SK-N-SH (cell line): ENCODE results near the gene ITPRID1. TPM values are rescaled to one million over a fixed set of nuclear protein-coding genes. Genes with fewer than 3 reads are reported as not detected.

Experiments
- CTCF ChIA-PET: fragments of 300-600, 350-600 bp; formaldehyde crosslinking; extraction: SDS; loops from one replicate; lab custom pipeline; 2021; lab: Yijun Ruan, JAX
- POLR2A ChIA-PET: fragments of 350-600 bp; sonication (Branson Sonifier 250); formaldehyde crosslinking; extraction: SDS; loops from one replicate; lab custom pipeline; 2020; ENCODE audit warnings: antibody characterized with exemption, inconsistent platforms; lab: Yijun Ruan, JAX
- DNase-seq: peaks from one replicate; pipeline ENCODE4 v3.0.0; 2012
- H2AFZ ChIP-seq: fragments of 200-600 bp; sonication (generic); 2 replicates; pipeline ENCODE4 v1.8.1; 2016; ENCODE audit warnings: antibody characterized with exemption, mild to moderate bottlenecking, low read depth
- H3F3A ChIP-seq: fragments of 200-600 bp; sonication (generic); replicated peaks from 2 replicates; pipeline ENCODE3; 2016; ENCODE audit warnings: antibody characterized with exemption, mild to moderate bottlenecking; ENCODE audit not compliant: insufficient read depth
- H3K27ac ChIP-seq, 2 experiments: fragments of 200-500 bp in 1 of 2; fragments of 200-600 bp in 1 of 2; sonication (Bioruptor generic) in 1 of 2; sonication (generic), shearing (Covaris generic) in 1 of 2; 2 replicates each; pipeline versions ENCODE4 v1.5.1 to v1.6.1; 2014 to 2016; ENCODE audit warnings: low read depth in 2 of 2, inconsistent platforms in 1 of 2, low read length in 1 of 2, mild to moderate bottlenecking in 1 of 2, mixed read lengths in 1 of 2
- H3K27me3 ChIP-seq: fragments of 200-600 bp; sonication (generic), shearing (Covaris generic); 2 replicates; pipeline ENCODE4 v1.6.1; 2016; ENCODE audit warnings: mixed run types; ENCODE audit not compliant: insufficient read depth
- H3K36me3 ChIP-seq, 2 experiments: fragments of 200-500 bp in 1 of 2; fragments of 200-600 bp in 1 of 2; sonication (Bioruptor generic) in 1 of 2; sonication (generic) in 1 of 2; replicated peaks in 1 of 2; 2 replicates each; pipeline versions ENCODE3 to v1.5.1; 2014 to 2016; ENCODE audit warnings: low read length in 1 of 2, mild to moderate bottlenecking in 1 of 2; ENCODE audit not compliant: insufficient read depth in 2 of 2, control insufficient read depth in 1 of 2
- H3K4me1 ChIP-seq, 2 experiments: fragments of 200-500 bp in 1 of 2; fragments of 200-600 bp in 1 of 2; sonication (Bioruptor generic) in 1 of 2; sonication (generic), shearing (Covaris generic) in 1 of 2; 2 replicates each; pipeline versions ENCODE4 v1.5.1 to v1.6.1; 2014 to 2016; ENCODE audit warnings: low read depth in 1 of 2, low read length in 1 of 2, mixed run types in 1 of 2; ENCODE audit not compliant: insufficient read depth in 2 of 2, control insufficient read depth in 1 of 2
- H3K4me2 ChIP-seq: fragments of 200-600 bp; sonication (generic), shearing (Covaris generic); 2 replicates; pipeline ENCODE4 v1.6.1; 2017; ENCODE audit warnings: mixed run types
- H3K4me3 ChIP-seq, 2 experiments: fragments of 200-500 bp in 1 of 2; fragments of 200-600 bp in 1 of 2; sonication (Bioruptor generic) in 1 of 2; sonication (generic), shearing (Covaris generic) in 1 of 2; 2 replicates each; pipeline versions ENCODE4 v1.5.1 to v1.8.1; 2014 to 2016; ENCODE audit warnings: low read depth in 2 of 2, inconsistent platforms in 1 of 2, low read length in 1 of 2, mild to moderate bottlenecking in 1 of 2, mixed read lengths in 1 of 2, moderate library complexity in 1 of 2
- H3K79me2 ChIP-seq: fragments of 200-600 bp; sonication (generic); 2 replicates; pipeline ENCODE4 v1.8.1; 2017; ENCODE audit warnings: mild to moderate bottlenecking; ENCODE audit not compliant: insufficient read depth
- H3K9ac ChIP-seq: fragments of 200-600 bp; sonication (generic); 2 replicates; pipeline ENCODE4 v1.6.1; 2017; ENCODE audit warnings: mixed run types
- H3K9me2 ChIP-seq: fragments of 200-600 bp; sonication (generic); 2 replicates; pipeline ENCODE4 v1.6.1; 2017; ENCODE audit warnings: mixed run types
- H3K9me3 ChIP-seq: fragments of 200-600 bp; sonication (generic); 2 replicates; pipeline ENCODE4 v1.6.1; 2017; ENCODE audit warnings: mixed run types, mild to moderate bottlenecking, moderate library complexity
- H4K20me1 ChIP-seq: fragments of 200-600 bp; sonication (generic); 2 replicates; pipeline ENCODE4 v1.6.1; 2017; ENCODE audit warnings: mild to moderate bottlenecking, mixed run types; ENCODE audit not compliant: insufficient read depth
- ELF1 ChIP-seq: IDR thresholded peaks from 2 replicates; pipeline ENCODE4 v1.4.0; 2012
- EP300 ChIP-seq, 2 experiments: IDR thresholded peaks; 2 replicates each; pipeline versions ENCODE4 v1.4.0 to v1.6.1; 2012; ENCODE audit warnings: borderline replicate concordance in 1 of 2, low read depth in 1 of 2, low read length in 1 of 2
- EZH2phosphoT487 ChIP-seq: fragments of 200-600 bp; sonication (generic); IDR thresholded peaks from 2 replicates; pipeline ENCODE4 v1.6.1; 2017; ENCODE audit warnings: low read depth, mixed run types, mild to moderate bottlenecking, antibody characterized with exemption, moderate library complexity, borderline replicate concordance
- FOXJ3 ChIP-seq: sonication (generic); formaldehyde crosslinking; IDR thresholded peaks from 2 replicates; pipeline ENCODE4 v1.5.1; 2020; ENCODE audit warnings: mild to moderate bottlenecking, missing genetic modification reagents
- MXI1 ChIP-seq: IDR thresholded peaks from 2 replicates; pipeline ENCODE4 v1.6.1; 2012; ENCODE audit warnings: mild to moderate bottlenecking, low read depth, low read length, improper control_type of control experiment
- NRF1 ChIP-seq: IDR thresholded peaks from 2 replicates; pipeline ENCODE4 v1.6.1; 2012; ENCODE audit warnings: low read depth, mild to moderate bottlenecking, low read length
- RFX5 ChIP-seq: IDR thresholded peaks from 2 replicates; pipeline ENCODE4 v1.6.1; 2012; ENCODE audit warnings: mild to moderate bottlenecking, improper control_type of control experiment, low read length
- RXRA ChIP-seq: IDR thresholded peaks from 2 replicates; pipeline ENCODE4 v1.4.0; 2012; ENCODE audit warnings: low read depth, mild to moderate bottlenecking, borderline replicate concordance
- TCF12 ChIP-seq: IDR thresholded peaks from 2 replicates; pipeline ENCODE4 v1.4.0; 2012
- TEAD4 ChIP-seq: IDR thresholded peaks from 2 replicates; pipeline ENCODE4 v1.4.0; 2012; ENCODE audit warnings: mild to moderate bottlenecking, borderline replicate concordance; ENCODE audit not compliant: insufficient read depth
- YY1 ChIP-seq: IDR thresholded peaks from 2 replicates; pipeline ENCODE4 v1.4.0; 2012; ENCODE audit warnings: low read depth, mild to moderate bottlenecking
- WGBS: methylation state at CpG from one replicate; pipeline ENCODE4 v1.1.6; 2017; ENCODE audit warnings: low lambda C conversion rate; 5-methylcytosine and 5-hydroxymethylcytosine counted together
- polyA plus RNA-seq, 3 experiments: library from polyadenylated mRNA; depleted of rRNA; stranded (reverse); fragments of >200 nt; gene quantifications; 2 replicates each; pipeline ENCODE4 v1.2.3, GENCODE V29; 2012
- TF ChIP-seq, protein P1 (sequence below): IDR thresholded peaks from 2 replicates; pipeline ENCODE4 v1.4.0; 2012; ENCODE audit warnings: low read depth, borderline replicate concordance
- TF ChIP-seq, protein P2 (sequence below): IDR thresholded peaks from 2 replicates; pipeline ENCODE4; 2012
- TF ChIP-seq, protein P3 (sequence below): IDR thresholded peaks from 2 replicates; pipeline ENCODE4 v1.4.0; 2012; ENCODE audit warnings: low read depth, borderline replicate concordance
- TF ChIP-seq, protein P4 (sequence below): fragments of 200-600 bp; sonication (generic); IDR thresholded peaks from 2 replicates; pipeline ENCODE4 v1.6.1; 2017; ENCODE audit warnings: antibody characterized with exemption, mild to moderate bottlenecking, moderate library complexity
- TF ChIP-seq, protein P5 (sequence below): IDR thresholded peaks from 2 replicates; pipeline ENCODE4 v1.4.0; 2012; ENCODE audit warnings: low read depth

The ITPRID1 gene
- polyA plus RNA-seq, 1 of the 3 experiments (the other 2 are of a cell fraction): not detected

DNA sequence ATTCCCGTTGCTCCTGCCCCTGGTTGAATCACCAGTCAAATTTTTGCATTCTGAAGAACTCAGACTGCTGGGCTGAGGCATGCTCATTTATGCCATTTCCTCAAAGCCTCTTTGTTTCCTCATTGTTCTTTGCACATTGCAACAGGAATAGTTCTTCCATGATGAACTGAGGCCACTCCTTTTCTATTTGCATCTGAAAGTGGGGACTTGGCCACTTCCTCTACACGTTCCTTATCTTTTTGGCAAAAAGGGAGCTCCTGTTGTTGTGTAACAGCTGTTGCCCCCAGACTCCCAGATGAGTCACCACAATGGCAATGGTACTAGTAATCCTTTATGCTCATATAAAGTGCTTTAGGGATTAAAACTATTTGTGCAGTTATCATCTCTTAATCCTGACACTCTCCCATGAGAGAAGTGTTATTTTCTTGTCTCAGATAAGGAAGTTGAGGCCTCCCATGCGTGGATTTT, 20.1 kb upstream of the ITPRID1 start:
- no peaks in the 10 kb centered on the region for H3K79me2 ChIP-seq
- POLR2A ChIA-PET: no interaction called here
- no peaks in the 10 kb centered on the region for H3K9me3 ChIP-seq
- DNase-seq: no peak
- H3K9ac ChIP-seq: no peak overlapping the region
- TF ChIP-seq, protein P1, sequence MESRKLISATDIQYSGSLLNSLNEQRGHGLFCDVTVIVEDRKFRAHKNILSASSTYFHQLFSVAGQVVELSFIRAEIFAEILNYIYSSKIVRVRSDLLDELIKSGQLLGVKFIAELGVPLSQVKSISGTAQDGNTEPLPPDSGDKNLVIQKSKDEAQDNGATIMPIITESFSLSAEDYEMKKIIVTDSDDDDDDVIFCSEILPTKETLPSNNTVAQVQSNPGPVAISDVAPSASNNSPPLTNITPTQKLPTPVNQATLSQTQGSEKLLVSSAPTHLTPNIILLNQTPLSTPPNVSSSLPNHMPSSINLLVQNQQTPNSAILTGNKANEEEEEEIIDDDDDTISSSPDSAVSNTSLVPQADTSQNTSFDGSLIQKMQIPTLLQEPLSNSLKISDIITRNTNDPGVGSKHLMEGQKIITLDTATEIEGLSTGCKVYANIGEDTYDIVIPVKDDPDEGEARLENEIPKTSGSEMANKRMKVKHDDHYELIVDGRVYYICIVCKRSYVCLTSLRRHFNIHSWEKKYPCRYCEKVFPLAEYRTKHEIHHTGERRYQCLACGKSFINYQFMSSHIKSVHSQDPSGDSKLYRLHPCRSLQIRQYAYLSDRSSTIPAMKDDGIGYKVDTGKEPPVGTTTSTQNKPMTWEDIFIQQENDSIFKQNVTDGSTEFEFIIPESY: no peak
- TF ChIP-seq TCF12: no peak
- TF ChIP-seq TEAD4: no peak
- TF ChIP-seq, protein P2, sequence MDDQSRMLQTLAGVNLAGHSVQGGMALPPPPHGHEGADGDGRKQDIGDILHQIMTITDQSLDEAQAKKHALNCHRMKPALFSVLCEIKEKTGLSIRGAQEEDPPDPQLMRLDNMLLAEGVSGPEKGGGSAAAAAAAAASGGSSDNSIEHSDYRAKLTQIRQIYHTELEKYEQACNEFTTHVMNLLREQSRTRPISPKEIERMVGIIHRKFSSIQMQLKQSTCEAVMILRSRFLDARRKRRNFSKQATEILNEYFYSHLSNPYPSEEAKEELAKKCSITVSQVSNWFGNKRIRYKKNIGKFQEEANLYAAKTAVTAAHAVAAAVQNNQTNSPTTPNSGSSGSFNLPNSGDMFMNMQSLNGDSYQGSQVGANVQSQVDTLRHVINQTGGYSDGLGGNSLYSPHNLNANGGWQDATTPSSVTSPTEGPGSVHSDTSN: no peak
- TF ChIP-seq, protein P3, sequence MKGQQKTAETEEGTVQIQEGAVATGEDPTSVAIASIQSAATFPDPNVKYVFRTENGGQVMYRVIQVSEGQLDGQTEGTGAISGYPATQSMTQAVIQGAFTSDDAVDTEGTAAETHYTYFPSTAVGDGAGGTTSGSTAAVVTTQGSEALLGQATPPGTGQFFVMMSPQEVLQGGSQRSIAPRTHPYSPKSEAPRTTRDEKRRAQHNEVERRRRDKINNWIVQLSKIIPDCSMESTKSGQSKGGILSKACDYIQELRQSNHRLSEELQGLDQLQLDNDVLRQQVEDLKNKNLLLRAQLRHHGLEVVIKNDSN: no peak
- no peak for TF ChIP-seq EZH2phosphoT487
- TF ChIP-seq FOXJ3 (CRISPR knock-in tag): no peak
- TF ChIP-seq, protein P4, sequence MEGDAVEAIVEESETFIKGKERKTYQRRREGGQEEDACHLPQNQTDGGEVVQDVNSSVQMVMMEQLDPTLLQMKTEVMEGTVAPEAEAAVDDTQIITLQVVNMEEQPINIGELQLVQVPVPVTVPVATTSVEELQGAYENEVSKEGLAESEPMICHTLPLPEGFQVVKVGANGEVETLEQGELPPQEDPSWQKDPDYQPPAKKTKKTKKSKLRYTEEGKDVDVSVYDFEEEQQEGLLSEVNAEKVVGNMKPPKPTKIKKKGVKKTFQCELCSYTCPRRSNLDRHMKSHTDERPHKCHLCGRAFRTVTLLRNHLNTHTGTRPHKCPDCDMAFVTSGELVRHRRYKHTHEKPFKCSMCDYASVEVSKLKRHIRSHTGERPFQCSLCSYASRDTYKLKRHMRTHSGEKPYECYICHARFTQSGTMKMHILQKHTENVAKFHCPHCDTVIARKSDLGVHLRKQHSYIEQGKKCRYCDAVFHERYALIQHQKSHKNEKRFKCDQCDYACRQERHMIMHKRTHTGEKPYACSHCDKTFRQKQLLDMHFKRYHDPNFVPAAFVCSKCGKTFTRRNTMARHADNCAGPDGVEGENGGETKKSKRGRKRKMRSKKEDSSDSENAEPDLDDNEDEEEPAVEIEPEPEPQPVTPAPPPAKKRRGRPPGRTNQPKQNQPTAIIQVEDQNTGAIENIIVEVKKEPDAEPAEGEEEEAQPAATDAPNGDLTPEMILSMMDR: no peak
- no peak for TF ChIP-seq NRF1
- TF ChIP-seq YY1: no peak
- no peak for TF ChIP-seq EP300 (IDR thresholded peaks at IDR 0.05; ENCODE audit: borderline replicate concordance in 1 of 2, low read depth in 1 of 2, low read length in 1 of 2)
- TF ChIP-seq RFX5: no peak
- no peak for TF ChIP-seq RXRA
- no peak for TF ChIP-seq MXI1
- TF ChIP-seq ELF1: no peak
- TF ChIP-seq, protein P5, sequence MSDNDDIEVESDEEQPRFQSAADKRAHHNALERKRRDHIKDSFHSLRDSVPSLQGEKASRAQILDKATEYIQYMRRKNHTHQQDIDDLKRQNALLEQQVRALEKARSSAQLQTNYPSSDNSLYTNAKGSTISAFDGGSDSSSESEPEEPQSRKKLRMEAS: no peak
- H3K27me3 ChIP-seq: peaks cover 23% of the 10 kb centered on the region; the same call in 1 of the 2 replicates
- WGBS: 4% methylated on average over 3 of the region's 3 CpGs
- H3K36me3 ChIP-seq: no peaks in the 10 kb centered on the region
- no peaks in the 10 kb centered on the region for H4K20me1 ChIP-seq
- H3K4me2 ChIP-seq: no peak overlapping the region
- H3F3A ChIP-seq: no peaks in the 10 kb centered on the region
- no peak overlapping the region for H3K27ac ChIP-seq
- no peaks in the 10 kb centered on the region for H3K9me2 ChIP-seq
- CTCF ChIA-PET: interaction anchor here (1.4 to 2.9 kb wide), 2 partner anchors 301 to 359 kb away, joined by 3 to 7 read pairs; no protein-coding TSS in a partner anchor
- no peak overlapping the region for H3K4me3 ChIP-seq
- no peak overlapping the region for H2AFZ ChIP-seq
- no peaks in the 10 kb centered on the region for H3K4me1 ChIP-seq
